Hippocampal formation (tissue), 2 donors: ENCODE data around the gene PLXNA2.

Source experiments
- DNase-seq, 2 donors: peaks; one replicate each; lab custom pipeline; 2025; lab: John Stamatoyannopoulos, UW

The PLXNA2 gene

DNA sequence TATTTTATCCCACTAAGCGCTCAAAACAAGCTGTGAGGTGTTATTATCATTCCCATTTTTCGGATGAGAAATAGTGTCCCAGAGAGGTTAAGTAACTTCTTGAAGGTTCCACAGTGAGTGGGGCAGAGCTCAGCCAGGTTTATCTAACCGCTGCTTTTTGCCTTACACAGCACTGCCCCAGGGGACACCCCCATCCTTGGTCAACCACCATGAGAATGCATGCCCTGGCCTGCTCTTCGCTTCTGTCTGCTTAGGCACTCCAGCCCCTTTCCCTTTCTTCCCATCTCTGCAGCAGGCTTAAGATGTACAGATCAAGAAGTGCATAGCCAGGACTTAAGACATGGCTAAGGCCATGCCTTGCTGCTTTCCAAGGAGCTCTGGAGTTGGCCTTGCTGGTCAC is 174.3 kb downstream of the PLXNA2 start:
- no peak for DNase-seq

GRCh38 chr1:208069317-208069716 is 174.9 kb downstream of the PLXNA2 start:
- DNase-seq: no peak

DNA sequence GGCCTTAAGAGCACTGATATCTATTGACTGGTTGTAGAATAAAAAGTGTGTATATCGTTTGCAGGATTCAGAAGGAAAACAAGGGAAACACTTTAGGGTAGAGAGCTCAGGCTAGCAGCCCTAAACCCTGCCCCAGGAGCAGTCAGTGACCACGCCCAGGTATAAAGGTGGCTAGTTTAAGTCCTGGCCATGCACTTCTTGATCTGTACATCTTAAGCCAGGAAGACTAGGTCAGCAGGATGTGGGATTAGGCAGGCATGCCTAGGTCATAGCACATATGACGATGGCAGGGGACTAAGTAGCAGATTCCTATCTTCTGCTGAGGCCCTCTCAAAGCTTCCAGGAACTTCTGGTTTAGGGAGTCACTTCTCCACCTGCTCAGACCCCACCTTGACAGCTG is 175.3 kb downstream of the PLXNA2 start:
- DNase-seq: no peak

DNA sequence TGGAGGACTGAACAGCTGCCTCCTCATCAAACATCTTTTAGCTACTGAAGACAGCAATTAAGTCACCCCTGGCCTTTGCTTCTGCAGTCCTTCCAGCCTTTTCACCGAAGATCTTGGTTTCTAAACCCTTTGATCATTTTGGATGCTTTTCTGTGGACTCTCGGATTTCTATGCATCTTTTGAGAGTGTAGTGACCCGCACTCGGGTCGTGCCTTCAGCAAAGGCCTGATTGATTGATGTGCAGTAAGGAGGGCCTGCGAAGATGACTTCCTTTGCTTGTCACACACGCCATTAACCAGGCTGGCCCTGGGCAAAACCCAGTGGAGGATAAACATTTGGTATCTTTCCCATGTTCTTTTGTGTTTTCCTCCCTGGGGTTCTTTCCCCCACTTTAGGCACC is 175.8 kb downstream of the PLXNA2 start:
- no peak for DNase-seq

- DNase-seq: no peak
These were observed 177.6 kb downstream of the PLXNA2 start for GRCh38 chr1:208066583-208066982.

- DNase-seq: no peak
These were observed 178.3 kb downstream of the PLXNA2 start for GRCh38 chr1:208065862-208066261.

DNA sequence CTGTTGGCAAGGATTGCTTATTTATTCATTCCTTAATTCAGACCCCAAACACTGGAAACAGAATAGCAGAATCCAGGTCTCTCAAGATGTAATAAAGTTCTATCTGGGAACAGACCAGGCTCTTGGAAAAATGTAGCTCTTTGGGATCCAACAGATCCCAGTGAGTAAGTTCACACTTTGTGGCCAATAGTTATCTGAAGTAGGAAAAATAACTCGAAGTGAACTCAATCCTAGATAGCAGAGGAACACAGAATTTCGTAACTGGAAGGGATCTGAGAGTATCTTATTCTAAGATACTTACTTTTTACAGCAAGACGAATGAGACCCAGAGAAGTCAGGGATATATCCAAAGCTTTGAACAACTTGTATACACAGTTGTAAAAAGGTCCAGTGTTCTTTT is 182.6 kb downstream of the PLXNA2 start:
- DNase-seq: no peak

DNA sequence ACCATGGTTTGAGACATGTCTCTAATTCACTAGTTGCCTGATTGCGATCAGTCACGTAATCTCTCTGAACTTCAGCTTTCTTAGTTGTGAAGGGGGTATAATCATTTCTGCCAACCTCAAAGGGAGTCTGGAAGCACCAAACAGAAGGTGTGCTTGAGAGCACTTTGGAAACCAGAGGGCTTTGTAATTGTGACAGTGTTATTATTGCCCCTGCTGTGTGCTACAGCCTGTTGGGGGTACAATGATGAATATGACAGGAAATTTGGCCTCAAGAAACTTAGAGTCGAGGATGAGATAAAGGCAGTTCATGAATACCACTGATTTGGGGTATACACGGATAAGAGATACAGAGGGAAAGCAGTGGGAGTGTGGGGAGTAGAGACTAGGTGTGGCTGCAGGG is 183.1 kb downstream of the PLXNA2 start:
- DNase-seq: no peak

- DNase-seq: no peak
These were observed 183.8 kb downstream of the PLXNA2 start for GRCh38 chr1:208060215-208060869.

GRCh38 chr1:208059409-208060001 is 184.7 kb downstream of the PLXNA2 start:
- no peak for DNase-seq

DNA sequence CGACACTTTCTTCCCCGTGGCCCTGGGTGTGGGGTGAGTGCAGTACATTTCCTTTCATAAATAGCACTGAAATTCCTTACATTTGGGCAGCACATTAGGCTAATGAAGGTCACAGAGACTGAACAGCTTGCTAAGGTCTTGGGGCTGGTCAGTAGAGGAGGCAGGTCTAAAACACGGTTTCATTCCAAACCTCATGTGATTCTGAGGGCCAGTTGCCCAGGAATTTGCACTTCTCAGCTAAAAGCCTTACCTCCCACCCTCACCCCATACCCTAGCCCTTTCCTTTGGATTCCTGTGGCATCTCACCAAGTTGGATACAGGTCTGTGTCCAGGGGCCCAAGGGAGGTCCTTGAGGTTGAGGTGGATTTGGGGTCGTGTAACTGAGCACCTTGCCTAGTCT is 185.4 kb downstream of the PLXNA2 start:
- DNase-seq: no peak

DNA sequence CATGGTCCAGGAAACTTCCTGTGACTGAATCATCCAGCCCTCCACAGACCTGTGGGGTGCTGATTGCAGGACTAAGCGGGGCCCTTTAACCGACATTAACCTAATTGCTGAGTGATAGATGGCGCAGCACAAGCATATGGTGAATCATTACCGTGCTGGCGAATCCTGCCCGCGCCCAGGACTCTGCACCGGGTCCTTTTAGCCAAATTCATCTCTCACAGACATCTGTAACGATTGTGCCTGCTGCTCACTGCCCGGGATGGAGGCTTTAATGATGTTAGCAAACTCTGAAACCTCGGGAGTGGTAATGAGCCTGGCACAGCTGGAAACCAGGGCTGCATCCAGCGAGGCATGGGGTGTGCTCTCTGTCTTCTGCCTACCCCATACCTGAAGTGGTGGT is 185.9 kb downstream of the PLXNA2 start:
- DNase-seq: no peak

- DNase-seq: no peak
These were observed 187.1 kb downstream of the PLXNA2 start for GRCh38 chr1:208057056-208057455.

GRCh38 chr1:208055535-208055934 is 188.6 kb downstream of the PLXNA2 start:
- no peak for DNase-seq

DNA sequence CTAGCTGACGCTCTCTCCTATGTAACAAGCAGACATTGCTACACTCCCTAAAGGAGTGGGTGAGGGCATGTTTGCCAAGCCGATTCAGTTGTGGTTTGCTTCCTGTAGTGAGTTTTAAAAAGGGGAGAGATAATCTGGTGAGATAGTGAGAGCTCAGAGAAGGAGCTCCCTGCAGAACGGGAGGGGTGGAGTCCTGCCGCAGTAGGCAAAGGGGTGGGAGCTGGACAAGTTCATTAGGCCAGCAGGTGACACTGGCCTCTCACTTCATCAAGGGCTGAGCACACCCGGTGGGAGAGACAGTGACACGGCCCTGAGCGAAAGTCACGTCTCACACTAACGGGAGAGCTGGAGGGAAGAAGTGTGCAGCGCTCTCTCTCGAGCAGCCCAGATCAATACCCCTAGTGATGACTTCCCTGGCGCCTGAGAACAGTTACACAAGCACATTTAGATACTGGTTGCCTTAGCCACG is 189.2 kb downstream of the PLXNA2 start:
- DNase-seq: no peak

DNA sequence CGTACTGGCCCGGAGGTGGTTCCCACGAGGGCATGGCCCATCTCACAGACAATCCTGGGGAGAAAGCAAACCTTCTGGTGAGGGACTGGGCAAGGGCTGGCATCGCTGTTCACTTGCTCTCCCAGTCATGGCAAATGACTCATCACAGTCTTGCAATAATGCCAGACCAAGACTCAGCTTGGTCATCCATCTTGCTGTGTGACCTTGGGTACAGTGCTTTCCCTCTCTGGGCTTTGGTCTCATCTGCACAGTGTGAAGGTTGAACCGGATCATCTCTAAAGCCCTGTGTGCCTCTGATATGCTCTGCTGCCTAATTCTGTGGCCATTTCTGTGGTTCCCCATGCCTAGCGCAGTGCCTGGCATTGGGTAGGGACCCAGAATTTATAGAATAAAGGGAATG is 189.7 kb downstream of the PLXNA2 start:
- no peak for DNase-seq

DNA sequence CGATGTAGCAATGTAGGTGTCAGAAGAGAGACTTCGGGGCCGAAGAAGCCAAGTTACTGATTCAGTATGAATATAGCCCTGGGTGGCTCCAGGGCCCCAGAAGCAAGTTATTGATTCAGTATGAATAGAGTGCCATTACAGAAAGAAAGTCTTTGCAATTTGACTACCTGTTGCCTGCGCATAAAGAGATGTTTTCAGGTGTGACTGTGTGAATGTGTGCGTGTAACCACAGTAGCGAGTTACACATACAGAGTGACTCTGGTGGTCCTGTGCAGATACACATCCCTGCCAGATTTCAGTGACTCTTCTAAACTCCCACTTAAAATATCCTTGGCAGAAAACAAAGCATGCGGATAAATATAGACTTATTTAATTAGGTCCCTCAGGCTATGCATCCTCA is 190.5 kb downstream of the PLXNA2 start:
- DNase-seq: no peak

- no peak for DNase-seq
These were observed 191.2 kb downstream of the PLXNA2 start for GRCh38 chr1:208052926-208053407.

- no peak for DNase-seq
These were observed 192.0 kb downstream of the PLXNA2 start for GRCh38 chr1:208052135-208052534.

DNA sequence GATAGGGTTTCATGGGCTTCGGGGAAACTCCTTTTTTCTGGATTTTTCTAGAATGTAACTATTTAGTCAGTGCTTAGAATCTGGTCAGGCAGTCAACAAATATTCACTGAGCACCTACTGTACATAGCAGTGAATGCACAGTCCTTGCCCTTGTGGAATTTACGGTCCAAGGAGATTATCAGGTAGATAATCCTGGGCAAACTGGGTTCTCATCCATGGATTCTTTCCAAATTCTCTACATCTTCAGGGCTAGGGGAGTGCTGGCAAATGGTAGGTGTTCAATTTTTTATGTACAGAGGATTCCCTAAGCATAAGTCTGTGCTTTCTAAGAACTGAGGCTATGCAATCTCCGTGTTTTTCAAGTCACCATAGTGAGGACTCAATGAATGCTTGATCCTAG is 192.5 kb downstream of the PLXNA2 start:
- DNase-seq: no peak

DNA sequence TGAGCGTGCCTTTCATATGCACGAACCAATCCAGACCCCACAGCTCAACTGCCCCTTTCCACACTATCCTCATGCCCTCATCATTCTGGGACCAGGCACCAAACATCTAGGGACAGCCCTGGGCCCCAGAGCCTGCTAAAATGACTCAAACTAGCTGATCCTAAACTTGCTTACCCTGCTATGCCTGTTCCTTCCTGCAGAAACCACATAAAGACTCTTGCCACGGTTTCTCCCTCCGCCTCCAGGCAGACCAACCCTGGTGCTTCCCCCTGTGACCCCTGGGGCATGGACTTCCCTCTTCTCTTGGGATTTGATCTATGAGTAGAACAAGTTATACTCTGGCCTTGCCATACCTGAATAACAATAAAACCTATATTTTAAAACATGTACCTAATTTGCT is 195.3 kb downstream of the PLXNA2 start:
- no peak for DNase-seq

GRCh38 chr1:208047975-208048374 is 196.2 kb downstream of the PLXNA2 start:
- no peak for DNase-seq

GRCh38 chr1:208047476-208047934 is 196.7 kb downstream of the PLXNA2 start:
- DNase-seq: peak; percentile 22 to 39
